GM12878 (cell line): ENCODE measurements around the gene CLDN4. TPM values are rescaled to one million over a fixed set of nuclear protein-coding genes. Genes with fewer than 3 reads are reported as not detected.

Experiments used
- ATAC-seq: fragments of 200-7000 bp; cut with Tn5 transposase; 3 replicates; pipeline ENCODE4 v1.9.1; 2020; ENCODE audit warnings: mild to moderate bottlenecking, moderate library complexity
- BruUV-seq: library from RNA; stranded (reverse); fragments of 400-500 nt; replicated peaks from 2 replicates; lab custom pipeline; 2021; lab: Mats Ljungman, UMichigan
- CTCF ChIA-PET: fragments of 300-600 bp; sonication (Branson Sonifier 250); formaldehyde crosslinking; extraction: SDS; loops from one replicate; lab custom pipeline; 2021; ENCODE audit warnings: inconsistent platforms; lab: Yijun Ruan, JAX
- POLR2A ChIA-PET: fragments of 350-600 bp; formaldehyde crosslinking; extraction: SDS; loops from one replicate; lab custom pipeline; 2021; ENCODE audit warnings: inconsistent platforms; lab: Charles Lee
- RAD21 ChIA-PET: fragments of 300-600 bp; sonication (Branson Sonifier 250); formaldehyde crosslinking; loops from one replicate; lab custom pipeline; 2023; ENCODE audit warnings: antibody characterized with exemption; ENCODE audit not compliant: unreplicated experiment; lab: Charles Lee
- SMC1A ChIA-PET: fragments of 300-600 bp; sonication (Branson Sonifier 250); formaldehyde crosslinking; loops from one replicate; lab custom pipeline; 2023; ENCODE audit not compliant: unreplicated experiment, uncharacterized antibody; lab: Charles Lee
- DNase-seq: peaks from one replicate; pipeline ENCODE4 v3.0.0-alpha.2; 2011; ENCODE audit warnings: low read depth, low spot score
- FAIRE-seq: peaks from 3 replicates; lab custom pipeline; 2011; peaks lifted over from hg19 to GRCh38; lab: Jason Lieb, UNC
- H2AFZ ChIP-seq: 2 replicates; pipeline ENCODE4 v1.6.0; 2011; ENCODE audit warnings: low read depth, low read length, control low read depth; ENCODE audit not compliant: control insufficient read depth
- H3K27ac ChIP-seq: 2 replicates; pipeline ENCODE4 v1.5.1; 2011; ENCODE audit warnings: control low read depth; ENCODE audit not compliant: control insufficient read depth, insufficient read depth
- H3K27me3 ChIP-seq, 2 experiments: replicated peaks in 1 of 2; 2 replicates each; pipeline versions ENCODE4 v1.6.0 to v1.6.1; 2011; ENCODE audit warnings: low read length in 1 of 2; ENCODE audit not compliant: control insufficient read depth in 2 of 2, insufficient read depth in 2 of 2
- H3K36me3 ChIP-seq, 2 experiments: 2 replicates each; pipeline ENCODE4 v1.5.1; 2011; ENCODE audit warnings: low read length in 1 of 2; ENCODE audit not compliant: control insufficient read depth in 2 of 2, insufficient read depth in 2 of 2
- H3K4me1 ChIP-seq: 2 replicates; pipeline ENCODE4 v1.6.1; 2011; ENCODE audit warnings: mild to moderate bottlenecking, low read length, moderate library complexity, mixed read lengths; ENCODE audit not compliant: control insufficient read depth, insufficient read depth
- H3K4me2 ChIP-seq: 2 replicates; pipeline ENCODE4 v1.6.0; 2011; ENCODE audit warnings: control low read depth; ENCODE audit not compliant: control insufficient read depth, insufficient read depth
- H3K4me3 ChIP-seq: fragments of 200-600 bp; sonication (generic); 2 replicates; pipeline ENCODE4 v1.5.1; 2016
- H3K79me2 ChIP-seq: 2 replicates; pipeline ENCODE4 v1.6.0; 2011; ENCODE audit warnings: low read length; ENCODE audit not compliant: control insufficient read depth, insufficient read depth
- H3K9ac ChIP-seq: 2 replicates; pipeline ENCODE4 v1.8.0; 2011; ENCODE audit warnings: low read length, control low read depth, mixed read lengths; ENCODE audit not compliant: control insufficient read depth, insufficient read depth
- H3K9me3 ChIP-seq: replicated peaks from 3 replicates; pipeline ENCODE4 v1.5.1; 2011; ENCODE audit warnings: mild to moderate bottlenecking, low read length; ENCODE audit not compliant: control insufficient read depth, insufficient read depth
- H4K20me1 ChIP-seq: 2 replicates; pipeline ENCODE4 v1.6.0; 2011; ENCODE audit not compliant: control insufficient read depth, insufficient read depth
- ATF7 ChIP-seq: fragments of 450-650 bp; IDR thresholded peaks from 2 replicates; pipeline ENCODE4 v1.6.1; 2016; ENCODE audit warnings: low read depth, mild to moderate bottlenecking
- CBX5 ChIP-seq: sonication (generic); IDR thresholded peaks from 2 replicates; pipeline ENCODE4 v1.6.1; 2016; ENCODE audit warnings: low read depth, moderate library complexity, mild to moderate bottlenecking, inconsistent platforms
- EED ChIP-seq: sonication (generic); IDR thresholded peaks from 2 replicates; pipeline ENCODE4 v1.6.1; 2016; ENCODE audit warnings: antibody characterized with exemption, low read depth
- IKZF1 ChIP-seq: fragments of 450-650 bp; conservative IDR thresholded peaks from 2 replicates; pipeline ENCODE4 v1.6.1; 2017; ENCODE audit warnings: antibody characterized with exemption, mild to moderate bottlenecking
- KAT2A ChIP-seq: conservative IDR thresholded peaks from 2 replicates; pipeline ENCODE4 v1.6.1; 2011; ENCODE audit warnings: low read depth, low read length; ENCODE audit not compliant: control insufficient read depth
- LARP7 ChIP-seq: fragments of 450-650 bp; IDR thresholded peaks from 2 replicates; pipeline ENCODE4 v1.6.1; 2017; ENCODE audit warnings: mild to moderate bottlenecking
- POLR2AphosphoS2 ChIP-seq: IDR thresholded peaks from 2 replicates; pipeline ENCODE4 v1.6.1; 2011; ENCODE audit warnings: low read depth, mild to moderate bottlenecking, low read length, improper control_type of control experiment, moderate library complexity
- RAD51 ChIP-seq: fragments of 450-650 bp; IDR thresholded peaks from 2 replicates; pipeline ENCODE4 v1.6.1; 2016; ENCODE audit warnings: moderate library complexity, mild to moderate bottlenecking, inconsistent platforms
- RELA ChIP-seq: fragments of 450-650 bp; IDR thresholded peaks from 2 replicates; pipeline ENCODE4 v1.8.0; 2014; ENCODE audit warnings: borderline replicate concordance; ENCODE audit not compliant: partially characterized antibody
- SMAD5 ChIP-seq: IDR thresholded peaks from 2 replicates; pipeline ENCODE4 v1.6.1; 2016; ENCODE audit warnings: antibody characterized with exemption, low read depth
- SMARCA5 ChIP-seq: fragments of 450-650 bp; IDR thresholded peaks from 2 replicates; pipeline ENCODE4 v1.6.1; 2017; ENCODE audit warnings: mild to moderate bottlenecking
- SP1 ChIP-seq: IDR thresholded peaks from one replicate; pipeline ENCODE4 v1.6.1; 2011; ENCODE audit warnings: low read depth, low read length
- TCF12 ChIP-seq: IDR thresholded peaks from 2 replicates; pipeline ENCODE4 v1.6.1; 2011; ENCODE audit warnings: low read depth, mild to moderate bottlenecking, low read length
- ZSCAN29 ChIP-seq: fragments of 450-650 bp; IDR thresholded peaks from 2 replicates; pipeline ENCODE4 v1.6.1; 2017; ENCODE audit warnings: mild to moderate bottlenecking, moderate library complexity
- WGBS: methylation state at CpG from one replicate; pipeline ENCODE4 v1.1.6; 2016; ENCODE audit warnings: low lambda C conversion rate; ENCODE audit not compliant: insufficient replicate concordance, insufficient coverage; ENCODE audit errors: missing lambda C conversion rate; 5-methylcytosine and 5-hydroxymethylcytosine counted together
- in situ Hi-C: fragments of 300-500 bp; cut with MboI; formaldehyde crosslinking; loops from 9 replicates; pipeline ENCODE4 v1.14.3; 2018; ENCODE audit warnings: mixed read lengths
- intact Hi-C: fragments of 100-400 bp; cut with micrococcal nuclease; formaldehyde crosslinking; loops from one replicate; pipeline ENCODE4 v1.14.2; 2022; ENCODE audit not compliant: unreplicated experiment
- polyA plus RNA-seq, 11 experiments: library from polyadenylated mRNA; depleted of rRNA in 4 of 11; unstranded in 6 of 11; stranded (reverse) in 5 of 11; fragments of >200 nt; fragmentation: Nextera tagmentation in 4 of 11; fragmentation: Illumina TruSeq in 1 of 11; extraction: Ambion mirVana in 4 of 11; extraction: Trizol in 1 of 11; gene quantifications; 1 replicate in 1 of 11; 2 replicates in 10 of 11; pipeline versions ENCODE4 v1.2.1 to v1.2.3, GENCODE V29; 2011 to 2016; ENCODE audit warnings: inconsistent platforms in 2 of 11, missing spikeins in 2 of 11, low read depth in 1 of 11
- total RNA-seq, 4 experiments: library from RNA; depleted of rRNA in 3 of 4; stranded (reverse); fragments of >200 nt in 3 of 4; fragmentation: Illumina TruSeq in 1 of 4; extraction: Trizol in 1 of 4; gene quantifications; 2 replicates each; pipeline versions ENCODE4 v1.2.1 to v1.2.3, GENCODE V29; 2013 to 2021
- TF ChIP-seq, protein P1 (sequence below): IDR thresholded peaks from 2 replicates; pipeline ENCODE4 v1.6.1; 2011; ENCODE audit warnings: borderline replicate concordance, low read depth, mild to moderate bottlenecking, moderate library complexity, low read length; ENCODE audit not compliant: insufficient read depth, poor library complexity, severe bottlenecking

Gene CLDN4
- total and polyA plus RNA-seq, 10 of the 15 experiments (the other 5 are each of a cell fraction or from before 2014, with no cell fraction given): 0.04 to 0.38 (median 0.06) TPM; not detected in 6

DNA sequence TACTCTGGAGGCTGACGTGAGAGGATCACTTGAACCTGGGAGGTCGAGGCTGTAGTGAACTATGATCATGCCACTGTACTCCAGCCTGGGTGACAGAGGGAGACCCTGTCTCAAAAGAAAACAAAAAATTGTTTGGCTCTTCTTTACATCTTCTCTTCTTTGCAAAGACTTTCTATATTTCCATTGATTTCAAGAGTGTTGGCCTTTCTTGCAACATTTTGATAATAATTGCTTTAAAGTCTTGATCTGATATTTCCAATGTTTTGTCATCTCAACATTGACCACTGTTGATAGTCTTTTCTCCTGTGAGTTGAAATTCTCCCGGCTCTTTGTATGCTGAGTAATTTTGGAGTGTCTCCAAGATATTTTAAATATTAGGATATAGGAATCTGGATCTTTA lies 17.8 kb upstream of the CLDN4 start:
- FAIRE-seq (no peak), DNase-seq (no peak), ATAC-seq (no peak)
- no peaks in the 10 kb centered on the region for H3K4me1 ChIP-seq
- no peaks in the 10 kb centered on the region; the same call in 2 of the 3 replicates for H3K9me3 ChIP-seq
- ChIA-PET CTCF (interaction anchor here (2.4 kb wide), 2 partner anchors 37 to 42 kb away, joined by 7 to 20 read pairs; no protein-coding TSS in a partner anchor), POLR2A (no interaction called here), SMC1A (interaction anchor here (2.0 kb wide), 1 partner anchor 42 kb away, joined by 10 read pairs; no protein-coding TSS in a partner anchor), RAD21 (interaction anchor here (2.6 kb wide), 1 partner anchor 41 kb away, joined by 11 read pairs; no protein-coding TSS in a partner anchor)
- TF ChIP-seq POLR2AphosphoS2 (no peak), LARP7 (no peak), TCF12 (no peak), RAD51 (no peak)
- TF ChIP-seq, protein P1, sequence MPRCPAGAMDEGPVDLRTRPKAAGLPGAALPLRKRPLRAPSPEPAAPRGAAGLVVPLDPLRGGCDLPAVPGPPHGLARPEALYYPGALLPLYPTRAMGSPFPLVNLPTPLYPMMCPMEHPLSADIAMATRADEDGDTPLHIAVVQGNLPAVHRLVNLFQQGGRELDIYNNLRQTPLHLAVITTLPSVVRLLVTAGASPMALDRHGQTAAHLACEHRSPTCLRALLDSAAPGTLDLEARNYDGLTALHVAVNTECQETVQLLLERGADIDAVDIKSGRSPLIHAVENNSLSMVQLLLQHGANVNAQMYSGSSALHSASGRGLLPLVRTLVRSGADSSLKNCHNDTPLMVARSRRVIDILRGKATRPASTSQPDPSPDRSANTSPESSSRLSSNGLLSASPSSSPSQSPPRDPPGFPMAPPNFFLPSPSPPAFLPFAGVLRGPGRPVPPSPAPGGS: no peak
- H2AFZ ChIP-seq: no peak overlapping the region
- no peak overlapping the region for H3K27ac ChIP-seq
- H3K4me3 ChIP-seq: no peak overlapping the region
- H3K9ac ChIP-seq: no peak overlapping the region
- H3K79me2 ChIP-seq: no peaks in the 10 kb centered on the region
- no TSS peak for BruUV-seq
- intact Hi-C loops (loop anchor here (5.0 kb wide), 1 partner anchor 214 kb away; the partner anchor contains the start of gene ELN), in situ Hi-C loops (no loop called here)
- no peak overlapping the region for H3K4me2 ChIP-seq
- no peaks in the 10 kb centered on the region for H3K36me3 ChIP-seq
- WGBS: 35% methylated on average over 3 of the region's 3 CpGs
- H3K27me3 ChIP-seq: no peaks in the 10 kb centered on the region
- H4K20me1 ChIP-seq: no peaks in the 10 kb centered on the region

DNA sequence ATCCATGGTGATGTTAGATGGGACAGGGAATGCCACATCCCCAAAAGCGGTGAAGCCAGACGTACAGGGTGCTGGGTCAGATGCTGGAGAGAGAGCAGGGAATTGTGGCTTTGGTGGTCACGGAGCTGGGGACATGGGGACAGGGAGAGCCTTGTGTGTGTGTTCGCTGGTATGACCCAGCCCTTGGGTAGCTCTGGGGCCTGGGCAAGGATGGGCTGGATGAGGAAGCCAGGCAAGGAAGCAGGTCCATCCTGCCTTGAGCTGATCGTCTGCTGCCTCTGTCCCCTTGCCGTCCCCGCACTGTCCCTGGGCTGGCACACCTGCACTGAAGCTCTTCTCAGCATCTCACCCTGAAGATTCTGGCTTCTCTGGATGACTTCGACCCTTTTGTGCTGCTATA lies 15.4 kb upstream of the CLDN4 start:
- no peak for DNase-seq
- ATAC-seq: no peak
- no TSS peak for BruUV-seq
- Histone ChIP-seq H3K9me3 (no peaks in the 10 kb centered on the region; the same call in 2 of the 3 replicates), H3K27ac (no peak overlapping the region), H3K79me2 (no peaks in the 10 kb centered on the region), H3K27me3 (no peaks in the 10 kb centered on the region), H4K20me1 (no peaks in the 10 kb centered on the region), H2AFZ (no peak overlapping the region), H3K4me1 (no peaks in the 10 kb centered on the region), H3K9ac (no peak overlapping the region), H3K4me3 (no peak overlapping the region), H3K4me2 (no peak overlapping the region), H3K36me3 (no peaks in the 10 kb centered on the region)
- 54% methylated on average over 8 of the region's 8 CpGs for WGBS
- FAIRE-seq: no peak
- in situ Hi-C loops: no loop called here
- SMC1A ChIA-PET: interaction anchor here (1.7 kb wide), 1 partner anchor 11 kb away, joined by 3 read pairs; no protein-coding TSS in a partner anchor
- intact Hi-C loops: no loop called here
- POLR2A ChIA-PET: no interaction called here
- RAD21 ChIA-PET: no interaction called here
- CTCF ChIA-PET: interaction anchor here (0.5 to 2.2 kb wide), 3 partner anchors 11 to 139 kb away, joined by 3 to 17 read pairs (median 3); no protein-coding TSS in a partner anchor
- TF ChIP-seq SP1 (no peak), SMAD5 (no peak), RELA (no peak), CBX5 (no peak), ATF7 (no peak), ZSCAN29 (no peak), SMARCA5 (no peak), KAT2A (no peak), IKZF1 (no peak), EED (no peak)
